SKM-1 (cell line): Measurements from ENCODE around the gene FAM222B.
"Not testable (repeated sequence)": the region's sequence is repeated elsewhere in the genome, so short reads cannot be mapped to it uniquely, and the experiment has no call there.

Source experiments
- DNase-seq: peaks from one replicate; lab custom pipeline; 2025; ENCODE audit not compliant: unreplicated experiment; lab: John Stamatoyannopoulos, UW

Gene FAM222B, protein sequence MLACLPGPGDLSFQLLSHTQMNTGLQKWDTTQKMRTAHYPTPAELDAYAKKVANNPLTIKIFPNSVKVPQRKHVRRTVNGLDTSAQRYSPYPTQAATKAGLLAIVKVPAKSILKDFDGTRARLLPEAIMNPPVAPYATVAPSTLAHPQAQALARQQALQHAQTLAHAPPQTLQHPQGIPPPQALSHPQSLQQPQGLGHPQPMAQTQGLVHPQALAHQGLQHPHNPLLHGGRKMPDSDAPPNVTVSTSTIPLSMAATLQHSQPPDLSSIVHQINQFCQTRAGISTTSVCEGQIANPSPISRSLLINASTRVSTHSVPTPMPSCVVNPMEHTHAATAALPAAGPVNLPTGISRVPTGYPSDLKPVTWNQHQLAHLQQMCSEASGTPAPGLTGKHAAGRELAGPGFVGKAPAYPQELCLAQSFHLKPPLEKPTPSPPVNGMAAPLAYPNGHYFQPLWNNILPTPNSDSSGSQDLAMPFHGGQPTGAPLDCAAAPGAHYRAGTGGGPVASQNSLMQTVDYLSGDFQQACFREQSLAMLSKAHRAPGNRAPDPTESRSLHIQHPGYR

DNA sequence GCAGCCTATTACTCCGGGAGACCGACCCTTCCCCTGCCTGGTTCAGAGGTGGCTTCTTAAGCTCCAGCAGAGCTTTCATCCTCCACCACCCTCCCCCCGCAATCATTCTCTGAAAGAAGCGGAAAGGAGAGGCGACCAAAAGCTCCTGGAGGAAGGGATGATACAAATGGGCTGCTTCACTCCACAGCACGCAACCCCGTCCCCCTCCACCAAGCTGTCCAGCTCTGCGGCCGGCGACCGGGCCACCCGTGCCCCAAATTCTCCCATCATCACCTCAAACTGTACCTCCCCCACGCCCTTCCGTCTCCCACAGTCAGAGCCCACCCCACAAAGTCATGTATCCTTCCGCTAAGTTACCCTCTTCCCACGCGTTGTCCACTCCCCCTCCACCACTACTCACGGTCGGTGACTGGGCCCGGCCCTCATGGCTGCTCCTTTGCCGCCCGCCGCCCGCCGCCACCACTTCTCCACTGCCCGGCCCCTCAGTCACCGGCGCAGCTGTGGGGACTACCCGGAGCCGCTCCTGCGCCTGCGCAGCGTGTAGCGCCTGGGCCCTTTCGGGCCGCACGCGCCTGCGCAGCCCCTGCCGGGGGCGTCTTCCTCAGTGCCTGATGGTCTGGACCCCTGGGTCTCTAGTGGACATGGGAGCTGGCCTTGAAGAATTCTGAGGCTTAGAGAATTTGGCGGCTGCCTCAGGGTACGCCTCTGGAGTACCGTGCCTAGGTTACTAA is at the start of gene FAM222B:
Gene FAM222B (minus strand): TSS at position 509 of the 731 bp plus-strand sequence. CDS start 76,123 bp downstream, outside the sequence.
- DNase-seq = peak; percentile 41

DNA sequence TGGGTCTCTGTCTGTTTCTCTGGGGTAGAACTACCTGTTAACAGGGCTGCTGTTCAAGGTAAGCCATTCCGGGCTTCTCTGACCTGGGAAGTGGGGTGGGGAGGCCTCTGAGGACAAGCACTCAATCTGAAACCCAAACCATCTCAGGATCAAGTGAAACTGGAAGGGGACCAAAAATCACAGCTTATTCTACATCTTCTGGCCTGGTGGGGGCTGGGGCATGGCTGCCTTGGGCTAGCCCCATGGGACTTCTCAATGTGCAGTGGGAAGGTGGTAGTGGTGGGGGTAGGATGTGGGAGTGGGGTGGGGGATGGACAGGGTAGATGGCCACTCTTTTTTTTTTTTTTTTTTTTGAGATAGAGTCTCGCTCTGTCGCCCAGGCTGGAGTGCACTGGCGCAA is 49.4 kb upstream of the FAM222B start:
- no peak for DNase-seq

DNA sequence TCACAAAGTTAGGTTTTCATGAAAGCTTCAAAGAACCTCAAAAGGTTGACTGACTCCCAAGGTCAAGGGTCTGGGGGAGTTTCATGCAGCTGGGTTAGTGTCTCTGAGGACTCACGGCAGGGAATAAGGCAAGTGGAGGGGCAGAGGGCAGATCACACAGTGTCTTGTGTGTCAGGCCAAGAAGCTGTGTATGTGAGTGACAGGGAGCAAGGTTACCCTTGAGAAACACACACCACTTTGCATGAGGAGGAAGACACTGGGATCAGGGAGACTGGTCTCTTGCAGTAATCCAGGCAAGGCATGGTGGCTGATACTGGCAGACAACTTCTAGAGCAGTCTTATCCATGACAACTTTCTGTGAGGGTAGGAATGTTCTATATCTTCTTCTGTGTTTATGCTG is 48.6 kb upstream of the FAM222B start:
- DNase-seq = no peak

DNA sequence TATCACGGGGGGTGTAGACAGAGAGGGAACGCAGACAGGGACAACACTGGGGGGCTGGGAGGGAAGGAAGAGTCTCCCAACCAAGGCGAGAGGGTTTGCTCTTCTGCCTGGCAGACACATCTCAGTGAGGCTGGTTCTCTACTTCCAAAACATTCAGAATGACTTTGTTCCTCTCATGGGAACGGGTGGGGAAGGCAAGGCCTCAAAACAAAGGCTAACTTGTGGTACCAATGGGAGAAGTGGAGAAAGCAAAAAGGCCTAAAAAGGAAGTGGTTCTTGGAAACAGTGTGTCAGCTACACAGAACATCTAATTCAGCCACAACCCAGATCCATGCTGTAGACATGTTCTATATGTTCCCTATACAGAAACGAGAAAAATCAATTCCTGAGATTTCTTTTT is 47.4 kb upstream of the FAM222B start:
- DNase-seq = no peak

DNA sequence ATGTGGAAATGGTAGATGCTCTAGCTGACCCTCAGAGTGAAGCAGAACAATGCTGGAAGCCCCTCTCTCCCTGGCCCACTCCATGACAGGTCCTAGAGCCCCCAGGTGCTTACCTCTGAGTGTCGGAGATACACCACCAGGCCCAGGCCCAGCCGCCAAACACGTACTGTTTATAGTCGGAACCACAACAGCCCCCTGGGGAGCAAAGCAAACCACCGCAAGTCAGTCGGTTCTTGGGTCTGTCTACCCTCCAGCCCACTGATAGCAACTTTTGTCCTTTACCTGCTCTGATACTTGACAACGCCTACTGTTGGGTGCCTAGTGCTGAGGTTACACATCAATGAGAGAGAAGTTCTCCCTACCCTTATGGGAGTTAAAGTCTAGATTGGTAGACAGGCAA is 46.2 kb upstream of the FAM222B start:
- no peak for DNase-seq

DNA sequence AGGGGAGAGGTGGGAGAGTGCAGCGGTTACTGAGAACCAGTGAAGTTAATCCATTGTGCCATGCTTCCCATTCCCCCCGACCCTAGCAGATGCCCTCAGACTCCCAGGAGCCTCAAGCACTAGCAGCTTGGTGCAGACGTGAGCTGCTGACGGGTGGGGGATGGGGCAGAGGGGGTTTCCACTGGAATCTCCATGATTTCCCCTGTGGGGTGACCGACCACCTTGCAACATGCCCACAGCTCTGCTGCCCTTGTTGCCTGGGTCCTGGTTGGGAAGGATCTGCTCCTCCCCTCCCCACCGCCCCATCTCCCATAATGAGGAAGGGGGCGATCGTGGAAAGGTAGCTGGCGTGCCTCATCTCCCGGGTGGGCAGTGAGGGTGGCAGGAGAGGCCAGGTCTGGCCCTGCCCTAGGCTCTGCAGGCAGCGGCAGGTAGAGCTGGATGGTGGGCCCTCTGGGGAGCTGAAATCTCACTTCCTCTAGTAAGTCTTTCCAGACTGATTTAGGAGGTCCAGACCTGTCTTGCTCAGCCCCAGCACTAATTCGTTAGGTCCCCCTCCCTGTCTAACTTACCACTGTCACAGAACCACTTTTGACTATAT is 45.4 kb upstream of the FAM222B start:
- no peak for DNase-seq

DNA sequence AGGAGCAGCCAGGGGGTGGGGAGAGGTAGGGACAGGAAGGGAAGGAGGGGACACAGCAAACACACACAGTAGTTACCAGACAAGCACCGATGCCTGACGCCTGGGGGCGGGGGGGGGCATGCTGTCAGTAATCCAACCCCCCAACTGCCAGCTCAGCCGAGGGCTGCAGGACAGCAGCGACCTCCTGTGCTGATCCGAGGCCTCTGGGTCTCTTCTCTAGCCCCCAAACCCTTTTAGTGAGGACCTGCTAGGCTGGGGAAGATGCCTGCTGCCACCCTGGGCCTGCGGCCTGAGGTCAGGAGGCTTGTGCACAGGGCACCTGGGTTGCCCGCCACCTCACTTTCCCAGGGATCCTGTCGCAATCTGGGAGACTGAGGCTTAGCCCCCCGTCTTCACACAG is 43.4 kb upstream of the FAM222B start:
- no peak for DNase-seq

DNA sequence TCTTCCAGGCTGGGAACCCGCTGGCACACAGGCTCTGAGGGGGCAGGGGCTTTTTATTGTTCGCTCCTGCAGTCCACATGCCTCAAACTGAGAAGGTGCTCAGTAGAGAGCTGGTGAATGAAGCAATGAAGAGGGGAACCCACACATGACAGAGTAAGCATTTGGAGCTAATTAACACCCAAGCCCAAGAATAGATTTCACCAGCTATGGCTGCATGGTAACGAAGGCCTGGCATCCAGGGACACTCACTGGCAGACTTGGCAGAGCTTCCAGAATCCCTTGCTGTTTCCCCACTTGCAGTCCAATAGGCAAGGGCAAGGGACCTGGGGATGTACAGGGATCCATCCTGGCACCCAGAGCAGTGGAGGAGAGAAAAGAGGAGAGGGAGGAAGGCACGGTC is 42.8 kb upstream of the FAM222B start:
- DNase-seq = no peak

DNA sequence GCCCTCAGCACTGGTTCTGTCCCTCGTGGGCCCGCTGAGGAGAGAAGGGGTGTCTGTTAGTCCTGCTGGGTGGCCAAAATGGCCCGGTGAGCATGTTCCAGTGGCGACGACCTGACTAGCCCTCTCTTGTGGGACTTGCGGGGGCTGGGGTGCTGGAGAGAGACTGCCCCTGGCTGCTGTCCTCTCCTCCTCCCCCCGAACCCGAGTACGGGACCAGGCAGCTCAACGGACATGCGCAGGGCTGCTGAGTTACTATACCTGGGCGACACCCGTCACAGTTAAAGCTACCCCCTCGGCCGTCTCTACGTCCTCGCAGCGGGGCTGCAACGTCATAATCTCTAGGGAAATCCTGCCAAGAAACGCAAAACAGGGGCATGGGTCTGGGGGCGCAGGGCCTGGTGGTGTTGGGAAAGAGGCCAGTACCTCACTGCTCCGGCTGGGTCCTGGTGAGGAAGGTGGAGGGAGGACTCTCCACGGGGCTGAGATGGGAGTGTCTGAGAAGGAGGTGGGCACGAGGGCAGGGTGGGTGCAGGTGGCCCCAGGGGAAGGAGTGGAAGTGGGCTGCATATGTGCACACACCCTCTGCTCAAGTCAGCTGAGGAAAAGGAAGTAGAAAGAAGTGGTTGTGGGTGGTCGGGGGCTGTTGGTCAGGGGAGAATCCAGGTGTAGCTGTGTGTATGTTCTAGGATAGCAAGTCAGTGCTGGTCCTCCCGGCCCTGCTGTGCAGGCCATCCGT is 41.5 kb upstream of the FAM222B start:
- DNase-seq = no peak

DNA sequence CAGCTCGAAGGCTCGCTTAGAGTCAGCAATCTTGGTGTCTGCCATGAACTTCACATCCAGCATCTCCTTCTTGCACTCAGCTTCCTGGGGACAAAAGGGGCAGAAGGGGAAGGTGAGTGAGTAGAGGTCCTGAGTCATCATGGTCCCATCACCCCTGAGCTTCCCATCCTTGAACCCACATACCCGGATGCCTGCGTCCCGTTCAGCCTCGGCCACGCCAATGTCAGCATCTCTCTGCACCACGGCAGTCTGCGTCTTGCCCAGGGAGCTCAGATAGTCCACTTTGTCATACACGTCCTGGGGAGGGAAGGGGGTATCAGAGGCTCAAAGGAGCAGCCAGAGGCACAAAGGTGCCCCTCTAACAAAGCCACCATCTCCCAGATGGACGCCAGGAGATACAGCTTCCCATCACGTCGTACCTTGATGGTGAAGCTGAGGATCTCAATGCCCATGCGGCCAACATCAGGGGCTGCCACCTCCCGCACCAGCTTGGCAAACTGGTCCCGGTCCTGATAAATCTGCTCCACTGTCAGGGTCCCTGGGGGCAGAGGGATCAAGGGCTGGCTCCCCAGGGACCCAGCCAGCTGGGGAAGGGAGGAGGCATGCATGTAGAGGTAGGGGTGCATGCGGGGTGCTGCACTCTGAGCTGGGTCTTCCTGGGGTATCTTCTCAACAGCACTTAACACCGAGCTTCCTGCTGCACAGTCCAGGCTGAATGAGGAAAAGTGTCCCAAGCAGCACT is 39.7 kb upstream of the FAM222B start:
- DNase-seq = no peak

DNA sequence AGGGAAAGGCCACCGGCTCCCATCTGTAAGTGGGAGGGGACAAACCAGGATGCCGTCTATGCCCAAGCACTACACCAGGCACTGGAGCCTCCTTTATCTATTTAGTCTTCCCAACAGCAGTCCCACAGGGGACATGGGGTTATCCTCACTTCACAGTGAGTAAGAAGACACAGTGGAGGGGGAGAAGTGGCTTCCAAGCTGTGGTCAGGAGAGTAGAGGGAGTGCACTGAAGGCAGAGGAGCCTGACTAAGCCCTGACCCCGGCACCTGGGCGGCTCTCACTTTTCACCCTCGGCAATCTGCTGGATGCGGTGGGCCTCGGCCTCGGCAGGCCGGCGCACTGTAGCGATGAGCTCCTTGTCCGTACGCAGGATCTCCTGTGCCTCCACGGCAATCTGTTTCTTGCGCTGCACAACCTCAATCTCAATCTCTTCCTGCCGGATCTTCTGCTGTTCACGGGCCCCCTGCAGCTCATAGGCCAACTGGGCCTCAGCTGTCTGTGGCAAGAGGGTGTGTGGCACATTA is 39.0 kb upstream of the FAM222B start:
- DNase-seq = no peak

DNA sequence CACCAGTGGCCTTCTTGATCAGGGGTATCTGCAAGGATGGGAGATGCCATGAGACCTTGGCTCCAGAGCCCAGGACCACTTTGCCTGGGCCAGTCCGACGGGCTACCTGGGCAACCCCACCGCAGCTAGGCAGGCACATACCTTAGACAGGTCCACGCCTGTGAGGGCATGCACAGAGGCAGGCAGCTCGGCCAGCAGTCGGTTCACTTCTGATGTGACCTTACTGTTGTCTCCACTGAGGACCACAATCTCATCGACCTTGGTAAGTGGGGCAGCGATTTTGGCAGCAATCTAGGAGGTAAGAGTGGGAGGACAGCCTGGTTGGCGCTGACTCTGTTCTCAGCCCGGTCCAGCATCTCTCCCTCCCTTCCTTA is 38.0 kb upstream of the FAM222B start:
- no peak for DNase-seq

DNA sequence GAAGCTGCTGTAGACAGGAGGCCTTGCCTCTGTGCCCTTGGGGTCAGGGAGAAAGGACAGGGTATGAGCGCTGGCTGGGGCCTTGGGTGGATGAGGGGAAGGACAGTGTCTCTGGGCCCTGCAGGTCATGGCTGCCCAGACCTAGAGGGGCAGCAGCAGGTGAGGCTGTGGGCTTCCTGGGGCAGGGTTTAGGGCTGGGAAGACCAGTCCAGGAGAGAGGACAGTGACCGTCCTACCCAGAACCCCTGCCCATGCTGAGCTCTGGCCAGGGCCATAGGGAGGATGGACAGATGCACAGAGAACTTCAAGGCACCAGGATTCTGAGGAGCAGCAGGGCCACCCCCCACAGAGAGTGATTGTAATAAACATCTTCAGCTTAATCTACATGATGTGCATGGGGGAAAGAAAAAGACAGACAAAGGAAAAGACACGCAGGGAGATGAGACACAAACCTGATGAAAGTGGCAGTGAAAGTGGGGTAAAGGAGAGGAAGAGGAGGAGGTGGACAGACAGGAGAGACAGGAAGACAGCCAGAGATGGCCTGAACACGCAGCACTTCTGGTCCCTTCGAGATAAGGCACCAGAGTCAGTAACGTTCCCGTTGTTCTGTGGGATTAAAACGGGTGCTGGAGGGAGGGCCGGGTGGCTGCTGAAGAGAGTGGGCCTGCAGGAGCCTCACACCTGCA is 37.4 kb upstream of the FAM222B start:
- DNase-seq = no peak

DNA sequence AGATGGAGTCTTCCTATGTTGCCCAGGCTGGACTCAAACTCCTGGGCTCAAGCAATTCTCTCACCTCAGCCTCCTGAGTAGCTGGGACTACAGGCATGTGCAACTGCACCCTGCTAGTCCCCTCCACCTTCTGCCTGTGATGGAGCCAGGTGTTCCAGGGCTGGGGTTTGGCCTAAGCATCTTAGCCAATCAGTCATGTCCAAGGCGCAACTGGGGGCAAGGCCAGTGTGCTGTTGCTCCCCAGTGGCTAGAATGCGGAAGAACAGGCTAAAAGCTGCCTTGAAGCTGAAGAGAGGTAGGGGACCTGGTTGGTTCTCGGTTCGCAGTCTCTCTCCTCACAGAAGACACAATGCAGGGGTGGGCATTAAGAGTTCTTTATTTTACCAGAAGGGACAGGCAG is 36.4 kb upstream of the FAM222B start:
- DNase-seq = no peak

DNA sequence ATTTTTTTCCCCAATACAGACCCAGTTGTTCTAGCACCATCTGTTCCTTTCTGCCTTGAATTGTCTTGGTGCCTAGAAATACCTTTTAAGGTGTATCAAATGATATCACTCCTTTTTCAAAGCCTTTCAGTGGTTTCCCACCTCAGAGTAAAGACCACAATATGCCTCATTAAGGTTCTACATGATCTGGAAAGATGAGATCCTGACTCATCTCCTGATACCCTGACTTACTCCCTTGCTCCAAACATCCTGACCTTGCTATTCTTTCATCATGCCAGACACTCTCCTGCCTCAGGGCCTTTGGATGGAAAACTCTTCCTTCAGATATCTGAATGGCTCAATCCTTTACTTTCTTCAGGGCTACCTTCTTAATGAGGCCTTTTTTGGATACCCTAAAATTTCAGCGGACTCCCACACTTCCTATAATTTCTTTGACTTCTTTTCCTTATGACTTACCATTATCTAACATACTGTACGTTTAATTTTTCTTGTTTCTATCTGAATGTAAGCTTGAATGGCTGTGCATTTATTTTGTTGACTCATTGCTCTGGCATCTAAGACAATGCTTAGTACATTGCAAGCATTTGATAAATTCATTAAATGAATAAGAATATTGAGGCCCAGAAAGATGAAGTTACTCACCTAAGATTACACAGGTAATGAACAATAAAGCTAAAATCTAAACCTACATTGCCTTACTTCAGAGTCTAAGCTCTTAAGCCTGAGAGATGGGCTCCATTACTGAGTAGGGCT is 35.7 kb upstream of the FAM222B start:
- DNase-seq = no peak

DNA sequence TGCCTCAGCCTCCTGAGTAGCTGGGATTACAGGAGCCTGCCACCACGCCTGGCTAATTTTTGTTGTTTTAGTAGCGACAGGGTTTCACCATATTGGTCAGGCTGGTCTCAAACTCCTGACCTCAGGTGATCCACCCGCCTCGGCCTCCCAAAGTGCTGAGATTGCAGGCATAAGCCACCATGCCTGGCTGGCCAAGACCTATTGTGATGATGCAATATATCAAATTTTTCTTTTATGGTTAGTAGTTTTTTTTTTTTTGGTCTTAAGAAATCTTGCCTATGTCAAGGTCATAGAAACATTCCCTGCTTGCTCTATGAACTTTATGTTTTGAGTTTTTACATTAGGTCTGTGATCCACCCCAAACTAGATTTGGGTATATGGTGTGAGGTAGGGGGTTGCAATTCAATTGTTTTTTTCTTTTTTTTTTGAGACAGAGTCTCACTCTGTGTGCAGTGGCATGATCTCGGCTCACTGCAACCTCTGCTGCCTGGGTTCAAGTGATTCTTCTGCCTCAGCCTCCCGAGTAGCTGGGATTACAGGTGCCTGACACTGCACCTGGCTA is 34.6 kb upstream of the FAM222B start:
- DNase-seq = not testable (repeated sequence)

DNA sequence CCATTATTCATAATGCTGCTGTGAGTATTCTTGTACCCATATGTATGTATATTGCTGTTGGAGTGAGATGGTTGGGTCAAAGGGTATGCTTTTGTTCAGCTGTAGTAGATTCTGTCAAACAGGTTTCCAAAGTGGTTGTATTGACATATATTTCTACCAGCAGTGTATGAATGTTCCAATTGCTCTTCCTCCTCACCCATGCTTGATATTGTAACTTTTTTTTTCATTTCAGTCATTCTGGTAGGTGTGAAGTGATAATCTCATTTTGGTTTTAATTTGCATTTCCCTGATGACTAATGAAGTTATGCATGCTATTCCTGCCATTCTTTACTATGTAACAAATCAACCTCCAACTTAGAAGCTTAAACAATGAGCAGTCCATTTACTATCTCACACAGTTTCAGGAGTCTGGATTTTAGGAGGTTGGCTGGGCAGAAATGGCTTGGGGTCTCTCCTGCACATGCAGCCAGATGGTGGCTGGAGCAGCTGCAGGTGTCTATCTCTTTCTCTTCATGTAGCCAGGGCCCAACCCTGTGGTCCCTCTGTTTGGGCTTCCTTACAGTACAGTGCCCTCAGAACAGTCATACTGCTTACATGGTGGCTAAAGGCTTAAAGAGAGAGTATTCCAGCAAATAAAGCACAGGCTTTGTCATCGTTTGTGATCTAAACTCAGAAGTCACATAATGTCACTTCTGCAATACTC is 33.4 kb upstream of the FAM222B start:
- no peak for DNase-seq

DNA sequence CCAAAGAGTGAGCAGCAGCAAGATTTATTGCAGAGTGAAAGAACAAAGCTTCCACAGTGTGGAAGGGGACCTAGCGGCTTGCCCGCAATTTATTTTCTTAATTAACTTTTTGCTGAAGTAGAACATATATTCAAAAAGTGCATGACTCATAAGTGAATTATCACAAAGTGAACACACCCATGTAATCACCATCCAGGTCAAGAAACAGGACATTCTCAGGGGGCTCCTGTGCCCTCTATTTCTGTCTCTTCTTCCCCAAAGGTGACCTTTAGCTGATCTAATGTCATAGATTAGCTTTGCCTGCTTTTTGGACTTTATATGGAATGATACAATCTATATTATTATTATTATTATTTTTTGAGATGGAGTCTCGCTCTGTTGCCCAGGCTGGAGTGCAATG is 32.2 kb upstream of the FAM222B start:
- no peak for DNase-seq
